ENCODE results near the gene EHMT1. TPM values are rescaled to one million over a fixed set of nuclear protein-coding genes. Genes with fewer than 3 reads are reported as not detected.

EHMT1 gene
- total and polyA plus RNA-seq, 2 donors (not counting 1 experiment from before 2014, with no cell fraction given): 101 to 394 TPM

DNA sequence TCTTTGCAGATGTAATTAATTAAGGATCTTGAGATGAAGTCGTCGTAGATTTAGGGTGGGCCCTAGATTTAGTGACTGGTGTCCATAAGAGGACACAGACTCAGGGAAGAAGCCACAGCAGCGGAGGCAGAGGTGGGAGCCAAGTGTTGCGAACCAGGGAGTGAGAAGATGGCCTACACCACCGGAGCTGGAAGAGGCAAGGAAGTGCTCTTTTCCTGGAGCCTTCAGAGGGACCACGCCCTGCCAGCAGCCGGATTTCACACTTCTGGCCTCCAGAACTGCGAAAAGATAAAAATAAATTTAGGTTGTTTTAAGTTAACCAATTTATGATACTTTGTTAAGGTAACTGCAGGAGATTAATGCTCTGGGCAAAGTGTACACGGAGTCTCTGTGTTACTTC lies 30.7 kb downstream of the EHMT1 start:
- Mint-ChIP-seq H3K27me3 (no peaks in the 10 kb centered on the region), H3K4me1 (peaks cover 52% of the 10 kb centered on the region), H3K4me3 (peak overlapping the region; percentile 29), H3K27ac (peak overlapping the region; percentile 53), H3K9me3 (ENCODE audit: insufficient read depth) (no peaks in the 10 kb centered on the region)
- POLR2A ChIA-PET: no interaction called here
- no peak overlapping the region for H2AFZ ChIP-seq (ENCODE audit: insufficient read depth, low read depth, low read length, poor library complexity, severe bottlenecking)
- no peaks in the 10 kb centered on the region for H3K9me3 ChIP-seq (ENCODE audit: control extremely low read depth in 1 of 3, control insufficient read depth in 2 of 3, insufficient read depth in 1 of 3, low read length in 2 of 3)
- H3K4me3 ChIP-seq (ENCODE audit: control extremely low read depth in 1 of 5, extremely low read depth in 1 of 5, insufficient read depth in 1 of 5, low read depth in 2 of 5, low read length in 4 of 5): no peak overlapping the region
- WGBS (ENCODE audit: insufficient coverage): over 99% methylated on average over 9 of the region's 9 CpGs
- H3K27me3 ChIP-seq (replicated peaks in 1 of 4; ENCODE audit: control extremely low read depth in 1 of 4, control insufficient read depth in 3 of 4, insufficient read depth in 4 of 4, low read length in 3 of 4): no peaks in the 10 kb centered on the region
- H3K9ac ChIP-seq (ENCODE audit: low read length): no peak overlapping the region
- ATAC-seq (ENCODE audit: low read depth) (no peak), DNase-seq (no peak)
- H3K79me2 ChIP-seq (ENCODE audit: control insufficient read depth, insufficient read depth, low read length): peaks cover 99% of the 10 kb centered on the region
- H3K4me1 ChIP-seq (ENCODE audit: control insufficient read depth in 2 of 2, insufficient read depth in 2 of 2, low read length in 2 of 2): peaks cover 21 to 28% of the 10 kb centered on the region in 2 donors
- intact Hi-C loops (cut with micrococcal nuclease): no loop called here
- H4K20me1 ChIP-seq (ENCODE audit: control insufficient read depth, insufficient read depth, low read length, poor library complexity, severe bottlenecking): peaks cover 81% of the 10 kb centered on the region
- H3K4me2 ChIP-seq (replicated peaks; ENCODE audit: low read depth, low read length, poor library complexity, severe bottlenecking): no peak overlapping the region
- peaks cover 3 to 17% of the 10 kb centered on the region in 2 experiments for H3K36me3 ChIP-seq (replicated peaks in 1 of 2; ENCODE audit: control extremely low read depth in 1 of 2, control insufficient read depth in 1 of 2, extremely low read depth in 1 of 2, insufficient read depth in 2 of 2, low read length in 1 of 2)
- H3K27ac ChIP-seq (ENCODE audit: low read length in 2 of 2): no peak overlapping the region
- no peak for TF ChIP-seq EZH2 (IDR thresholded peaks at IDR 0.05; ENCODE audit: borderline replicate concordance, insufficient read depth, low read depth, low read length, poor library complexity, severe bottlenecking)
- TF ChIP-seq CTCF (IDR thresholded peaks at IDR 0.05): no peak
- CTCF ChIA-PET: interaction anchor here (1.3 kb wide), 1 partner anchor 21 kb away, joined by 3 read pairs; no protein-coding TSS in a partner anchor

DNA sequence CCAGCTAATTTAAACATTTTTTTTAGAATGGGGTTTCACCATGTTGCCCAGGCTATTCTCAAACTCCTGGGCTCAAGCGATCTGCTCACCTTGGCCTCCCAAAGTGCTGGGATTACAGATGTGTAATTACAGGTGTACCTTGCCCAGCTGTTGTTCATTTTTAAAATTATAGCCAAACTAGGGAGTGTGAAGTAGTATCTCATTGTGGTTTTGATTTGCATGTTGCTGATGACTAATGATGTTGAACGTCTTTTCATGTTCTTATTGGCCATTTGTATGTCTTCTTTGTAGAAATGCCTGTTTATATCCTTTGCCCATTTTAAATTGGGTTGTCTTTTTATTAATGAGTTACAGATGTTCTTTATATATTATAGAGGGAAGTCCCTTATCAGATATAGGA lies 31.5 kb downstream of the EHMT1 start:
- Histone ChIP-seq H3K79me2 (ENCODE audit: control insufficient read depth, insufficient read depth, low read length) (peaks cover 99% of the 10 kb centered on the region), H3K27me3 (replicated peaks in 1 of 4; ENCODE audit: control extremely low read depth in 1 of 4, control insufficient read depth in 3 of 4, insufficient read depth in 4 of 4, low read length in 3 of 4) (no peaks in the 10 kb centered on the region), H3K27ac (ENCODE audit: low read length in 2 of 2) (no peak overlapping the region), H3K4me1 (ENCODE audit: control insufficient read depth in 2 of 2, insufficient read depth in 2 of 2, low read length in 2 of 2) (peaks cover 21 to 28% of the 10 kb centered on the region in 2 donors), H3K4me3 (ENCODE audit: control extremely low read depth in 1 of 5, extremely low read depth in 1 of 5, insufficient read depth in 1 of 5, low read depth in 2 of 5, low read length in 4 of 5) (no peak overlapping the region), H3K36me3 (replicated peaks in 1 of 2; ENCODE audit: control extremely low read depth in 1 of 2, control insufficient read depth in 1 of 2, extremely low read depth in 1 of 2, insufficient read depth in 2 of 2, low read length in 1 of 2) (peaks cover 4 to 20% of the 10 kb centered on the region in 2 experiments), H2AFZ (ENCODE audit: insufficient read depth, low read depth, low read length, poor library complexity, severe bottlenecking) (no peak overlapping the region), H3K9me3 (ENCODE audit: control extremely low read depth in 1 of 3, control insufficient read depth in 2 of 3, insufficient read depth in 1 of 3, low read length in 2 of 3) (no peaks in the 10 kb centered on the region), H3K4me2 (replicated peaks; ENCODE audit: low read depth, low read length, poor library complexity, severe bottlenecking) (peak overlapping the region; percentile 6), H3K9ac (ENCODE audit: low read length) (no peak overlapping the region), H4K20me1 (ENCODE audit: control insufficient read depth, insufficient read depth, low read length, poor library complexity, severe bottlenecking) (peaks cover 81% of the 10 kb centered on the region)
- peaks cover 49% of the 10 kb centered on the region for H3K4me1 Mint-ChIP-seq
- DNase-seq (no peak), ATAC-seq (ENCODE audit: low read depth) (no peak)
- no peak overlapping the region for H3K4me3 Mint-ChIP-seq
- POLR2A ChIA-PET: no interaction called here
- CTCF ChIA-PET: interaction anchor here (1.3 kb wide), 1 partner anchor 21 kb away, joined by 3 read pairs; no protein-coding TSS in a partner anchor
- TF ChIP-seq CTCF (IDR thresholded peaks at IDR 0.05) (no peak), EZH2 (IDR thresholded peaks at IDR 0.05; ENCODE audit: borderline replicate concordance, insufficient read depth, low read depth, low read length, poor library complexity, severe bottlenecking) (no peak)
- no peak overlapping the region for H3K27ac Mint-ChIP-seq
- H3K27me3 Mint-ChIP-seq: no peaks in the 10 kb centered on the region
- H3K9me3 Mint-ChIP-seq (ENCODE audit: insufficient read depth): no peaks in the 10 kb centered on the region
- intact Hi-C loops (cut with micrococcal nuclease): no loop called here
- WGBS (ENCODE audit: insufficient coverage): 80% methylated on average over 1 of the region's 2 CpGs
